Activated naive CD8-positive, alpha-beta T cell treated with anti-CD3 and anti-CD28 coated beads for 36 hours (primary cell): Measurements from ENCODE around the gene KRT16. TPM values are rescaled to one million over a fixed set of nuclear protein-coding genes. Genes with fewer than 3 reads are reported as not detected.
A peak's percentile ranks its signal among the peaks of the same experiment; 100 is the strongest.
"Not testable (repeated sequence)": the region's sequence is repeated elsewhere in the genome, so short reads cannot be mapped to it uniquely, and the experiment has no call there.

Source experiments
- DNase-seq: peaks from one replicate; pipeline ENCODE4 v3.0.0; 2021
- H3K27ac Mint-ChIP-seq: one replicate; pipeline ENCODE4 v1.8.0; 2022; ENCODE audit warnings: mild to moderate bottlenecking, moderate library complexity, mixed read lengths
- H3K27me3 Mint-ChIP-seq: one replicate; pipeline ENCODE4 v1.8.0; 2022; ENCODE audit warnings: mild to moderate bottlenecking, mixed read lengths
- H3K36me3 Mint-ChIP-seq: one replicate; pipeline ENCODE4 v1.8.0; 2021; ENCODE audit warnings: mild to moderate bottlenecking, mixed read lengths
- H3K4me1 Mint-ChIP-seq: one replicate; pipeline ENCODE4 v1.8.0; 2021; ENCODE audit warnings: mixed read lengths
- H3K4me3 Mint-ChIP-seq: one replicate; pipeline ENCODE4 v1.8.0; 2022; ENCODE audit warnings: mild to moderate bottlenecking, moderate library complexity, mixed read lengths
- H3K9me3 Mint-ChIP-seq: one replicate; pipeline ENCODE4 v1.8.0; 2022; ENCODE audit warnings: mixed read lengths
- total RNA-seq, 2 experiments: library from RNA; stranded (reverse); gene quantifications; one replicate each; pipeline ENCODE4 v1.2.3, GENCODE V29; 2021

Gene KRT16
- total RNA-seq, 2 experiments from 2014 or later: not detected

GRCh38 chr17:41651625-41652460 is 39.3 kb upstream of the KRT16 start:
- Mint-ChIP-seq H3K4me3 (no peak overlapping the region), H3K27me3 (no peaks in the 10 kb centered on the region), H3K4me1 (peaks cover 5% of the 10 kb centered on the region), H3K9me3 (no peaks in the 10 kb centered on the region), H3K36me3 (no peaks in the 10 kb centered on the region), H3K27ac (no peak overlapping the region)
- no peak for DNase-seq

GRCh38 chr17:41650794-41651624 is 38.4 kb upstream of the KRT16 start:
- H3K4me3 Mint-ChIP-seq: no peak overlapping the region
- no peak for DNase-seq
- H3K36me3 Mint-ChIP-seq: no peaks in the 10 kb centered on the region
- H3K9me3 Mint-ChIP-seq: no peaks in the 10 kb centered on the region
- H3K27me3 Mint-ChIP-seq: no peaks in the 10 kb centered on the region
- peaks cover 5% of the 10 kb centered on the region for H3K4me1 Mint-ChIP-seq
- no peak overlapping the region for H3K27ac Mint-ChIP-seq

GRCh38 chr17:41649923-41650519 is 37.5 kb upstream of the KRT16 start:
- H3K4me3 Mint-ChIP-seq: no peak overlapping the region
- H3K27me3 Mint-ChIP-seq: no peaks in the 10 kb centered on the region
- DNase-seq: no peak
- no peaks in the 10 kb centered on the region for H3K36me3 Mint-ChIP-seq
- H3K4me1 Mint-ChIP-seq: peaks cover 5% of the 10 kb centered on the region
- no peaks in the 10 kb centered on the region for H3K9me3 Mint-ChIP-seq
- H3K27ac Mint-ChIP-seq: no peak overlapping the region

- no peaks in the 10 kb centered on the region for H3K27me3 Mint-ChIP-seq
- H3K27ac Mint-ChIP-seq: peak overlapping the region; percentile 64
- peak overlapping the region; percentile 60 for H3K4me3 Mint-ChIP-seq
- peak; percentile 86 for DNase-seq
- H3K9me3 Mint-ChIP-seq: no peaks in the 10 kb centered on the region
- no peaks in the 10 kb centered on the region for H3K36me3 Mint-ChIP-seq
- peaks cover 5% of the 10 kb centered on the region for H3K4me1 Mint-ChIP-seq
These were observed 36.0 kb upstream of the KRT16 start for GRCh38 chr17:41648411-41649195.

GRCh38 chr17:41647940-41648410 is 35.4 kb upstream of the KRT16 start:
- H3K4me3 Mint-ChIP-seq: peak overlapping the region; percentile 60
- no peak overlapping the region for H3K27ac Mint-ChIP-seq
- no peaks in the 10 kb centered on the region for H3K36me3 Mint-ChIP-seq
- peak; percentile 86 for DNase-seq
- no peaks in the 10 kb centered on the region for H3K27me3 Mint-ChIP-seq
- H3K9me3 Mint-ChIP-seq: no peaks in the 10 kb centered on the region
- H3K4me1 Mint-ChIP-seq: peaks cover 5% of the 10 kb centered on the region

GRCh38 chr17:41647038-41647813 is 34.7 kb upstream of the KRT16 start:
- DNase-seq: no peak
- H3K4me3 Mint-ChIP-seq: no peak overlapping the region
- no peaks in the 10 kb centered on the region for H3K9me3 Mint-ChIP-seq
- H3K27ac Mint-ChIP-seq: no peak overlapping the region
- no peaks in the 10 kb centered on the region for H3K27me3 Mint-ChIP-seq
- H3K4me1 Mint-ChIP-seq: peaks cover 5% of the 10 kb centered on the region
- H3K36me3 Mint-ChIP-seq: no peaks in the 10 kb centered on the region

GRCh38 chr17:41642252-41643156 is 29.9 kb upstream of the KRT16 start:
- no peak for DNase-seq
- Mint-ChIP-seq H3K27ac (no peak overlapping the region), H3K36me3 (no peaks in the 10 kb centered on the region), H3K4me1 (no peaks in the 10 kb centered on the region), H3K4me3 (no peak overlapping the region), H3K9me3 (no peaks in the 10 kb centered on the region), H3K27me3 (no peaks in the 10 kb centered on the region)

GRCh38 chr17:41640596-41640995 is 28.0 kb upstream of the KRT16 start:
- H3K27ac Mint-ChIP-seq, H3K36me3 Mint-ChIP-seq, H3K4me1 Mint-ChIP-seq, H3K27me3 Mint-ChIP-seq, DNase-seq, H3K9me3 Mint-ChIP-seq, H3K4me3 Mint-ChIP-seq: not testable (repeated sequence)

GRCh38 chr17:41639492-41640473 is 27.2 kb upstream of the KRT16 start:
- no peaks in the 10 kb centered on the region for H3K4me1 Mint-ChIP-seq
- no peaks in the 10 kb centered on the region for H3K36me3 Mint-ChIP-seq
- H3K9me3 Mint-ChIP-seq: no peaks in the 10 kb centered on the region
- H3K27ac Mint-ChIP-seq: no peak overlapping the region
- no peak for DNase-seq
- no peak overlapping the region for H3K4me3 Mint-ChIP-seq
- no peaks in the 10 kb centered on the region for H3K27me3 Mint-ChIP-seq

GRCh38 chr17:41638941-41639340 is 26.4 kb upstream of the KRT16 start:
- Mint-ChIP-seq H3K4me1 (no peaks in the 10 kb centered on the region), H3K4me3 (no peak overlapping the region)

GRCh38 chr17:41638194-41638593 is 25.6 kb upstream of the KRT16 start:
- Mint-ChIP-seq H3K9me3 (no peaks in the 10 kb centered on the region), H3K27ac (no peak overlapping the region), H3K4me1 (no peaks in the 10 kb centered on the region), H3K4me3 (no peak overlapping the region), H3K36me3 (no peaks in the 10 kb centered on the region), H3K27me3 (no peaks in the 10 kb centered on the region)
- no peak for DNase-seq

More at GRCh38 chr17:41638941-41639340, 26.4 kb upstream of the KRT16 start:
- Mint-ChIP-seq H3K36me3 (no peaks in the 10 kb centered on the region), H3K27me3 (no peaks in the 10 kb centered on the region), H3K9me3 (no peaks in the 10 kb centered on the region), H3K27ac (no peak overlapping the region)
- no peak for DNase-seq

GRCh38 chr17:41636652-41637051 is 24.1 kb upstream of the KRT16 start:
- no peaks in the 10 kb centered on the region for H3K36me3 Mint-ChIP-seq
- no peak for DNase-seq
- H3K4me1 Mint-ChIP-seq: no peaks in the 10 kb centered on the region

More at GRCh38 chr17:41636652-41637051, 24.1 kb upstream of the KRT16 start:
- no peaks in the 10 kb centered on the region for H3K9me3 Mint-ChIP-seq
- H3K27ac Mint-ChIP-seq: no peak overlapping the region
- H3K27me3 Mint-ChIP-seq: no peaks in the 10 kb centered on the region
- no peak overlapping the region for H3K4me3 Mint-ChIP-seq
